HG02870 (cell line): ENCODE measurements around the gene SLIT3.

Experiments
- ATAC-seq: cut with Tn5 transposase; IDR thresholded peaks from one replicate; pipeline ENCODE4 v1.9.1; 2021; ENCODE audit warnings: mild to moderate bottlenecking, moderate library complexity; ENCODE audit not compliant: unreplicated experiment

SLIT3 gene

DNA sequence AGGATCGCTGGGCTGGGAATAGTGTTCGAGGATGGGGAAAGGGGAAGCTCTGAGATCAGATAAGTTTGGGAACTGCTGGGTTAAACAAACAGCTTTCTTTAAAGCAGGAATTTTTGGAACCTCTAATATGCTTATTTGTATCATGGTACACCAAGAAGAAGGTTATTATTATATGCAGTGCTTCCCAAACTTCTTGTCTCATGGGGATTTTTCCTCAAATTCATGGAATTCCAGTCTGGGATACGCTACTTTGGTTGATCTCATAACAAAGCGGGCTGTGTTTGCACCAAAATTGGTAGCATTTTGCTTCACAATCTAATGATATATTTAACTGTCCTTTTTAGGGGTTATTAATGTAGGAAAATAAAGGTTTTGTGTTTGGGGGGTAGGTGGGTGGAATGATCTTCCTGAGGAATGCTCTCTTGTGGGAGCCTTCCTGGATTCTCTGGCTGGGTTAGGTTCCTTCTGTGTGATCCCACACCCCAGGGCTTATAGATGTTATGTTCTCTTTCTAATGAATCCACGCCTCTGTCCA is 605.6 kb downstream of the SLIT3 start:
- ATAC-seq: no peak

DNA sequence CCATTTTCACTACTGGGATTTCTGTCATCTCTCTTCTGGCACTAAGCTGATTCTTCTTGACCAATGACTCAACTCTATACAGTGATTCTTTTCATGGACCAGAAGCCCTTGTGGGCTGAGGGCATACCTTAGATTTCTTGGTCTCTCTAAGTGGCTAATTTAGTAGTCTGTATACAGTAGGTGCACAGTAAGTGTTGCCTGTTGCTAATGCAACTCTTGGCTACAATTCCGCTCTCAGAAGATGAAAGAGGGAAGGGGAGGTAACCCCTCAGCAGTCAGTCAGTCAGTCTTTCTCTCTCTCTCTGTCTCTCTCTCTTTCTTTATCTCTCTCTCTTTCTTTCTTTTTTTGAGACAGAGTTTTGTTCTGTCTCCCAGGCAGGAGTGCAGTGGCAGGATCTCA is 606.6 kb downstream of the SLIT3 start:
- no peak for ATAC-seq

DNA sequence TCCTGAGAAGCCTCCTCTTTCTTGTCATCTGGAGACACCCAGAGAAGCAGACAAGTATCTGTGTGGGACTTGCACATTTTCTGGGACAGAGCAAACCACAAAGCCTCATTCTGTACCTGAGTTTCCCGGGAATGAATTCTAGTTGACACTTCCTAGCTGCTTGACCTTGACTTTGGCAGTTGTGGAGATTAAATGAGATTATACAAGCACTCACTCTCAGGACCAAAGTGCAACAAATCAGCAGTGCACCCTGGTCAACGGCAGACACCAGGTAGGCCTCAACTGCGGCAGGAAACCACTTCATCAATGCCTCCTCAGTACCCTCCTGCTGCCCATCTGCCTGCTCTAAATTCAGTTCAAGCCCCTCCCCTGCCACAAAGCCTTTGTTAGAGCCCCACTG is 607.1 kb downstream of the SLIT3 start:
- no peak for ATAC-seq

DNA sequence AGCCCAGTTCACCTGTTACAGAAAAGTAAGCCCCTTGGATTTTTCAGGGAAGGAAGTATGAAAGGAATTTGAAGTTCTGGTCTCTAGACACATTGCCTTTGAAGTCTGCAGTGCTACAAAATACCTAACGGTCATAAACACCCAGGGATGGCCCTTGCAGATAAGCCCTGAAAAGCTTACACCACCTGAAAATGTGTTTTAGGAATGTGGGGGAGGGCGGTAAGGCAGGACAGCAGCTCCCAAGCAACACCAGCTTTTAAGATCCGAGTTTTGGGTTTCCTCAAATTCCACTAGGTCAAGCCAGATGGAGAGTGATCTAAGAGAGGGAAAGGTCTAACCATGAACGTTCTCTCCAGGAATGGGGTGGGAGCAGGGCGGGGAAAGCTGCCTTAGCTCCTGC is 607.6 kb downstream of the SLIT3 start:
- no peak for ATAC-seq

DNA sequence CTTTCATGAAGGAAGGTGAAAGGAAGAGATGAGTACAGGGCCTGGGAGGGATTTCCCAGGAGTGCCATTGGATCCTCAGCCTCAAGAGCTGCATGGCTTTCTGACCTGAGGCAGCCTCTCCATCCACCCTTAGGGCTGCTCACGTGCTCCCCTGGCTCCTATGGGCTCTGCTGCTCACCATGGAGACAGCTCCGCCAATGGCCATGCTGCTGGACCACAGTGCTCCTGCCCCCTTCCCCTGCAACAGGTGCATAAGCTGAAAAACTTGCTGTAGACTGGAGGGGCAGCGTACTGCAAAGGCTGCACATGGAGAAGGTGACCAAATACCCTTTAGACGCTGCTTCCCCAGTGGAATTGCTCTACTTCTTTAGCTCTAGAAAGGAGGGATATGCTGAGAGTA is 609.0 kb downstream of the SLIT3 start:
- no peak for ATAC-seq

DNA sequence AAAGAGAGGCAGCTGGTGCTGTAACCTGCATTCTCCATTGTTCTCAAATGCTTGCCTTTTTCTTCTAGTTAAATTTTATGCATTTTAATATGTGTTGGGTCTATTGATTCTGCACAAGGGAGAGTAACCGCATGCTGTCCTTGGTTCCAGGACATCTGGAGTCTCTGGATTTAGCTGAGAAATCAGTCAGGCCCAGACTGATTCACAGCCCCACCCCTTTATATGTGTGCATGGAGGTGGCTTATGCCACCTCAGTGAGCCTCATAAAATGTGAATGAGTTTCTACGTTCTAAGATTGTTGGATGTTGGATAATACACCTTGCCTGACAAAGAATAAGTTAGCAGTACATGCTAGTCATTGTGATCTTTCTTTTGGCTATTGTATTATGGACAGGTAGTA is 611.7 kb downstream of the SLIT3 start:
- ATAC-seq: no peak

DNA sequence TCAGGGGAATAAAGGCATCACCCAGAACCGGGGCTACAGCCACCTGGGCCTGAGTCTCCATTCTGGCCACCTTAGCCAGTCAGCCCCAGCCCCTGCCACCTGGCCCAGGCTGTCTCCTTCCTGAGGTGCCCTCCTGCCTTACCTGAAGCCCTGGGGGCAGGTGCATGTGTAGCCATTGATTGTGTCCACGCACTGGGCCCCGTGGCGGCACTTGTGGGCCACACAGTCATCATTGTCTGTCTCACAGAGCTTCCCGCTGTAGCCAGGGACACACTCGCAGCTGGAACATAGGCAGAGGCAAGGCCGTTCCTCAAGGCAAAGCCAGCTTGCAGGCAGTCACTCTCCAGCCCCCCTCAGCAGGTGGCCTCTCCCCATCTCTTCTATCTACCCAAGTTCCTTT is 614.1 kb downstream of the SLIT3 start:
- ATAC-seq: no peak

DNA sequence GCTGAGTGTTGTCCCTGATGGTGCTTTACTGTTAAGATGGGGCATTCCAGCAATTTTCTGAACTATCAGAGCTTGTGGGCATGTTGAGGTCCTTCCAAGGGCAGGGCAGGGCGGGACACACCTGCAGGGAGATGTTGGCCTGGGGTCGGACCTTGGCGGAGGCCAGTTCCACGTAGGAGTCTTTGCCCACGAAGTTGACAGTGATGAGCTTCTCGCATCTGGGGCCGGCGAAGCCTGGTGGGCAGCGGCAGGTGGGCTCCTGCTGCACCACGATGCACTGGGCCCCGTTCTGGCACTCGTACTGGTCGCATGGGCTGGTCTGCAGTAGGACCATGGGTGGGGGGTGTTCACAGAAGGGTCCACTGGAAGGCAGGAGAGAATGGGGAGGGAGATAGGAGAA is 615.4 kb downstream of the SLIT3 start:
- ATAC-seq: no peak

DNA sequence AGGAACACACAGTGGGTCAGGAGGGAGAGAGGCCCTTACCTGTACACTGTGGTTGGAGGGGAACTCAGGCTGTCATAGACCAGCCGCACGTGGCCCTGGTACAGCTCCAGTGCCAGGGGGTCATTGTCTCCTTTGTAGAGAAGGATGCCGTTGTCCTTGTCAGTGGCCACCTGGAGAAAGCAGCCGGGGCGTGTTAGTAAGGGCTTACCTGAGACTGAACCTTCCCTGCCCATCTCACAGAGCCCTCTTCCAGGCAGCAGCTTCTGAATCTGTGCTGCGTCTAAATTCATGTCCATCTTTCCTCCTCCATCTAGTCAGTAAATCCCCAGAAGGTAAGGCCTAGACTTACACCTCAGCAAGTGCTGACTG is 617.0 kb downstream of the SLIT3 start:
- ATAC-seq: no peak

DNA sequence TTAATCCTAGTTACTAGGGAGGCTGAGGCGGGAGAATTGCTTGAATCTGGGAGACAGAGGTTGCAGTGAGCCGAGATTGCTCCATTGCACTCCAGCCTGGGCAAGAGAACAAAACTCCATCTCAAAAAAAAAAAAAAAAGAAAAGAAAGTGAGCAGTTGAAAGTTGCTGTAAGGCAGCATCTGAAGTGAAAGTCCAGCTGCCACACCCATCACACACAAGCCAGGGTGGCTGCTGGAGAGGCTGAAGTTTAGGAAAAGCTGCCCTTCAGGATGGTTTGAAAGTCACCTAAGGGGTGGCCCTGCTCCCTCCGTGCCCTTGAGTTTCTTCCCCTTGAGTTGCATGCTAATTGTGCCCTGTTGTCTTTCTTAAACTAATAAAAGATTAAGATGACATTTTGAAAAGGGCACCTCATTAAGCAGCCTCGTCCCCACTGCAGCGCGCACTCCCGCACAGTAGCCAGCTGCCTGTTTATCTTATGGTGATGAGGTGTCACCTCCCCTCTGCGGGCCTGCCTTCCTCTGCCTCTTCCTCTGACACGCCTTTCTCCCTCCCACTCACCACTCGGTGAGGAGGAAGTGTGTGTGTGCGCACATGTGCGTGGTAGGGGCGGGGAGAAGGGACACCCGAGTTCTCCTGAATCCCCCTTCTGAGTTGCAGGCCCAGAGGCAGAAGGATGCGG is 617.6 kb downstream of the SLIT3 start:
- no peak for ATAC-seq

DNA sequence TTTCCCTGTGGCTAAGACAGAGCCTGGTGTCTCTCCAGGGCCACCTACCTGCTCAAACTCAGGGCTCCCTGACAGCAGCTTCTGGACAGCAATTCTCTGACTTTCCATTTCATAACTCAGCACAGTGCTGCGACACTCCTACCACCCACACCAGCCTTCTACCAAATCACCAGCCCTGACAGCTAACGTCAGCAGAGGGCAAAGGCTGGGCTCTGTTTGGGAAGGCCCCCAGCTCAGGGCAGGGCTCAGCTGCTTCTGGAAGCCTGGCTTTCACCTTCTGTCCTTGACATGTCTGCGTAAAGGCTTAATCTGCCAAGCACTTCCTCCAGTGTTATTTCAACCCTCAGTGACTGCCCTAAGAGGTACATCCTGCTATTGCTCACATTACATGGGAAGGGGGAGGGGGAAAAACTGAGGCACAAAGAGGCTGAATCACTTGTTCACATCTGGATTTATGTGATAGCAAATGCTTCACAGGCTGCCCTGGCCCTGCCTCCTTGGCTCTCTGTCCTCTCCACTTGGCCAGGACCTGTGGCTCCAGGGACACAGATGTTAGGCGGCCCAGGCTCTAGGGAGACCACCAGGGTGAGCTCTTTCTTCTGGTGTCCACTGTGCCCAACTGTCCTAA is 619.3 kb downstream of the SLIT3 start:
- no peak for ATAC-seq

DNA sequence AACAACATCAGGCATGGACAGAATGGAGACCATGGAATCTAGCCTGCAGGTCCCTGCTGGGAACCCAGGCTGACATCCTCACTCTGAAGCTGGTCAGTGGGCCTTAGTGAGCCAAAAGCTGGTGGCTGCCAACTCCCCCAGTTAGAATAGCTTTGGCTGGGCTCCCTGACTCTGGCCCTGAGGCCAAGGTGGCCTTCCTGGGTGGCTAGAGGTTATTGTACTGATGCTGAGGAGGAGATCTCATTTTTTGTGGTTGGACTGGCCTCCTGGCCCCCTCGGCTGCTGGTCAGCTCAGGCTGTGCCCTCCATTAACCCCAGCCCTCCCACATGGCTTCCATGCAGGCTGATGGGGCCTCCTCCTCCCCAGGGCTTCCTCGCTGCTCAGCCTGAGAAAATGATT is 620.5 kb downstream of the SLIT3 start:
- no peak for ATAC-seq

DNA sequence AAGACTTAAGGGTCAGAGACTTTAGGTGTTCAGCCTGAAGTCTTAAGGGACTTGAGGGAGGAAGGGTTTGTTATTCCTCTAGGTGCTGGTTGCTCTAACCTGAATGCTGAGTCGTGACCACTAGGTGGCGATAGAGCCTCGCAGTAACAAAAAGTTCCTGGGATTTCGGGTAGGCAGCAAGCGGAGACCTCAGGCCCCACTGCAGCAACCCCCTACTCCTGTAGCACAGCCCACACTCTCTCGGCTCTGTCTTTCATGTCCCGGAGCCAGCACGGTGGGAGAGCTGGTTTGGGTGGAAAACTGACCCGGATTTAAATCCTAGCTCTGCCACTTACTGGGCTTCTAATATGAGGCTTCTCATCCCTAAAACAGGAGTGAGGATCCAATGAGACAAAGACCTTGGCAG is 621.4 kb downstream of the SLIT3 start:
- peak; percentile 57 for ATAC-seq

DNA sequence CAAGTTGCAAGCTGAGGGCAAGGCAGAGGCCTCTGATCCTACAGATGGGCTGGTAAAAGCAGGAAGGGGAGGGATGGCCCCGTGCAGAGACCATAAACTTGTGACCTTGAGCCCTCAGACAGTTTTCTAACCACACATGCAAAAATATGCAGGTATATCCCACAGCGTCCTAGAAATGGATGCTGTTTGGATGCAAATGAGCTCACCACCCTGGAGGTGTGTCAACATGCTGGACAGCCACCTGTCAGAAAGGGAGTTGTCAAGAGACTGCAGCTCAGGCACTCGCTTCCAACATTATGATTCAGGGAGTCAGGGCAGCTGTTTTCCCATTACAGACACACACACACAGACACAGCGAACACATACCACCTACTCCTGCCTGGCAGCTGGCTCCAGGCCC is 624.4 kb downstream of the SLIT3 start:
- ATAC-seq: no peak

DNA sequence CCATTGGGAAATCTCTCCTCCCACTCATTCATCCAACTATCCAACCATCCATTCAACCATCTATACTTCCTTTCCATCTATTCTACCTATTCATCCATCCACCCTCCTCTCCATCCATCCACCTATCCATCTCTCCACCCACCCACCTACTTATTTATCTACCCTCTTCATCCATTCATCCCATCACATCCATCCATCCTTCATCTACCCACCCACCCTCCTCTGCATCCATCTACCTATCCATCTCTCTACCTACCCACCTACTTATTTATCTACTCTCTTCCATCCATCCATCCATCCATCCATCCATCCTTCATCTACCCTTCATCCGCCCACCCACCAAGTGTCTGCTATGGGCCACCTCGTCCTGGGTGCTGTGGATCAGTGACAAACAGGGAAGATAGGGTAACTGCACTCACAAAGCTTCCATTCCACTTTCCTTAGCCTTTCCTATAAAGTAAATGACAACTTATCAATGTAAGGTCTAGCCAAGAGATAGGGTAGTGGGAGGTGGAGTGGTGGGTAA is 625.0 kb downstream of the SLIT3 start:
- no peak for ATAC-seq

DNA sequence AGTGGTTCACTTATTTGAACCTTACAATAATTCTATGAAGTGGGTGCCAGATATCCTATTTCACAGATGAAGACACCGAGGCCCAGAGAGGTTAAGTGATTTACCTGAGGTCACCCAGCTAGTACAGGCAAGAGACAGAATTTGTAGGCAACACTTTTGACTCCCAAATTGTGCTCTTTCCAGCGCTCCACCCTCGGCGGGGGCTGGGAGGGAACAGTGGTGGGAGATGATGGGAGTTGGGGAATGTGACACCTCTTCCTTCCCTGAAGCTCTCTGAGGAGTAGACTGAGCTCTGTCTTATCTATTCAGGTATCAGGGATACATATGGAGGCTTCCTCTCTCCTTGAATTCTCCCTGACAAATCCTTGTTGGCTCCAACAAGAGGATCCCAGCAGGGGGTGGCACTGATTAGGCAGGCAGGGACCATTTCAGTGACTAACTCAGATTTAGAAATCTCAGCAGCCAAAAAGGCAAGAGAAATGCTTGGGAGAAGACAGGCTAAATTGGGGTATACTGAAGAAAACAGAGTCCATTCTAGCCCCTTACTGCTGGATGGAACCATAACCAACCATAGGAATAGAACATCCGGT is 626.0 kb downstream of the SLIT3 start:
- no peak for ATAC-seq

DNA sequence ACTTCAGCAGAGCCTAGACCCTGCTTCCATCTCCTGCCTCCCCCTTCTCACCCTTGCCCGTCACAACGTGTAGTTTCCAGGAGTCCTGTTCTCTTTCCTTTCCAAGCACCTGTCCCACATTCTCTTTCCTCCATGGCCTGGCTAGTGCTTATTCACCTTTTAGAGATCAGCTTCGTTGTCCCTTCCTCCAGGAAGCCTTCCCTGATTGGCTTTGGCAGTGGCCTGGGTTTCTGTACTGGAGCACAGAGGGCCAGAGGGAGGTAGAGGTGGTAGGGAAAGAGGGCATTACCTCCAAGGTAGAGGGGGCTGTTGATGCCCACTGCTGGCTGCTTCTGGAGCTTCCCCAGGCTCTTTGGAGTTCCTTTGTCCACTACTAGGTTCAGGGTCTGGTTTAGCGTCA is 628.1 kb downstream of the SLIT3 start:
- no peak for ATAC-seq

DNA sequence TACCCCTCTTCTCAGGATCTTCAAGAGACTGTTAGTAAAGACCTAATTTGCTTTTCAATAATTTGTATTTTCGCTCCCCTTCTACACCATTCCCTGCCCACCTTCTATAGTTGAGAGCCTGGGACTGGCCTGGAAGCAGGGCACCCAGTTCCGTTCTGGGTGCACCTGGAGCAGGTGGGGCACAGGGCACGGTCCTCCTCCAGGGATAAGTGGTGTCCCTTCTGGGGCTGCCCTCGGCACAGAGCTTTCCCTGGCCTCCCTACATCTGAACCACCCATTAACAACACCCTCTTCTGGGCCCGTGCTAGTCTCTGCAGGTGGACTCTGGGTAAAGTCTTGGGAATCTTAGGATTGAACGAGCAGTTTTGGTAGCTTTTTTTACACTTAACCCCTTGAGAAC is 628.9 kb downstream of the SLIT3 start:
- no peak for ATAC-seq

DNA sequence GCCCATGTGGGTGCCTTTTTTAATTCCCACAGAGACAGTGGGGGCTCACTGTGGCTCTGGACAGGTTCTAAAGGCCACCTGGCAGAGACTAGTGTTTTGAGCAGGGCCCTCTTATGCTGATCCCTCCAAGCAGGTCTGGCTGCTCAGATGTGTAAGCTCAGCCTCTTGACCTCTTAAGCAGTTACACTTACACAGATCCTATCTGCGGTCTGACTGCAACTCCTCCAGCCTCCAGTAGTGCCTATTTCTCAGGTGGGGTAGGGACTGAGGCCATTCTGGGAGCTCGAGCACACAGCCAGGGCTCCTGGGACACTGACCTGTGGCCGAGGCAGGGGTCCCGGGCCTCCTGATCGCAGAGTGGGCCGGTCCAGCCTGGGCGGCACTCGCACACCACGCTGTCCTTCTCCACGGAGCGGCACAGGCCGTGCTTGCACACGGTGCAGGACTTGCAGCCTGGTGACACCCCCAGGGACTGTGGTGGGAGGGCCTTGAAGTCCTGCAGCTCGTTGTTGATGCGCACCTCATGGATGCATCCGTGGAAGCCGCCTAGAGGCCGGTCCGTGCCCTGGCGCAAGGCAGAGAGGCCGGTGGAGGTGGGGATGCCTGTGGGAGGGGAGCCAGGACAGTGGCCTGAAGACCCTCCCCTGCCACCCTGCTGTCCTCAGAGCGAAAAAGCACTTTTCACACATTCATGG is 629.9 kb downstream of the SLIT3 start:
- ATAC-seq: no peak

DNA sequence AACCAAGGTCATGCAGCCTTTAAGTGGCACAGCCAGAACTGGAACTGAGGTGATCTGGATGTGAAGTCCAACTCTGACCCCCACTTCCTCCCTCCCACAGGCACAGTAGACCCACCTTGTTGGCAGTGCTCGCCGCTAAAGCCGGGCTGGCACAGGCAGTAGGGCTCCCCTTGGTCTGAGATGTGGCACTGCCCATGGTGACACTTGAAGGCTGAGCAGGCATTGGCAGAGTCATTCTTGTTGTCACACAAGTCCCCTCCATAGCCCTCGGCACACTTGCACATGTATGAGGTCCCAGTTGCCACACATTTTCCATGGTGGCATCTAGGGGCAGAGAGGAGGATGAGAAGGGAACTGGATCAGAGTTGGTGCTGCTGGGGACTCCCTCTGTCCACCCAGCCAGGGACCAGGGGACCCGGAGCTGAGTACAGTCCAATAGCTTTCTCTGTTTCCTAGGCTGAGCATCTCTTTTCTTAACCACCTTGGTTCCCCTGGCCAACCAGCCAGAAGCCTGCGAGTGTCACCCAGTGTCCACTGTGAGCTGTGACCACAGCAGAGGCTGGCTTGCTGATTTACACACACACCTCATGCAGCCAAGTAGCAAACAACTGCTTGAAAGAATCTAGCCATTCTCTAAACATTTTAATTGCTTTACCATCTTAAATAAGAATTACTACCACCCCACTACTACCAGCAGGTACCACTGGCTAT is 631.1 kb downstream of the SLIT3 start:
- no peak for ATAC-seq

DNA sequence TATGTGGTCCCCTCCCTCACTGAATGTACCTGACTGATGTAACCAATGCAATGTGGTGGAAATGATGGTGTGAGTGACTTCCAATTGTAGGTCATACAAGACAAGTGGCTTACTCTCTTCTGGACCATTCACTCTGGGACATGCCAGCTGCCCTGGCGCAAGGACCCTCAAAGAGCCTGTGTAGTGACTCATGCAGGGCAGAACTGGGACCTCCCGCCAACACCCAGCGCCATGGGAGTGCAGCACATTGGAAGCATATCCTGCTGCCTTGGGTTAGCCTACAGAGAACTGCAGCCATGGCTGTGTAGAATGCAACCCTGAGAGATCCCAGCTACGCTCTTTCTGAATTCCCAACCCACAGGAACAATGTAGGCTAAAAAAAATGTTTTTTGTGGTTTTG is 631.8 kb downstream of the SLIT3 start:
- no peak for ATAC-seq
